Activated gamma-delta T cell treated with Interleukin-2 at 50 U/mL for 16 hours (primary cell): ENCODE results near the gene NEK2.
"Not testable (repeated sequence)": the region's sequence is repeated elsewhere in the genome, so short reads cannot be mapped to it uniquely, and the experiment has no call there.

Experiments
- DNase-seq: peaks from one replicate; pipeline ENCODE4 v3.0.0-alpha.2; 2020

The NEK2 gene

DNA sequence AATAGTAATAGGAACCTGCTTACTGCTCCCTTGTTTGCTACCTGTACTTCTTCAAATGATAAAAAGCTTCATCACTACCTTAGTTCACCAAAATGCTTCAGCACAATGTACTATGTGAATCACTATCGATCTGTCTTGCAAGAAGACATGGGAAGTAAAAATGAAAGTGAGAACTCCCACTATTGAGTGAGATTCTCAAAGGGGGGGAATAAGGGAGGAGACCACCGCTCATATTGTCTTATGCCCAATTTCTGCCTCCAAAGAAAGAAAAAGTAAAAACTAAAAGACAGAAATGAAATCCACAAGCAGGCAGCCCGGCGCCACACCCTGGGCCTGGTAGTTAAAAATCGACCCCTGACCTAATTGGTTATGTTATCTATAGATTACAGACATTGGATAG is 18.5 kb upstream of the NEK2 start:
- not testable (repeated sequence) for DNase-seq

DNA sequence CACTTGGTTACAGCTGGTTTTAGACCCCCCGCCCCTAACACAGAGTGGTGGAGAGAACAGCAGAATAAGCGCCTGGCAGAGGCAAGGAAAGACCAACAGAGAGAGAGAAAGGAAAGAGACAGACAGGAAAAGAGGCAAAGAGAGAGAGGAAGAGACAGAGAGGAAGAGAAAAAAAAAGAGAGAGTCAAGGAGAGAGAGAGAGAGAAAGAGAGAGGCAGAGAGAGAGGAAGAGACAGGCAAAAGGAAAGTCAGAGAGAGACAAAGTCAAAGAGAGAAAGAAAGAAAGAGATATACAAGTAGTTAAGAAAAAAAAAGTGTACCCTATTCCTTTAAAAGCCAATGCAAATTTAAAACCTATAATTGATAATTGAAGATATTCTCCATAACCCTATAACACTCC is 13.0 kb upstream of the NEK2 start:
- DNase-seq: no peak

DNA sequence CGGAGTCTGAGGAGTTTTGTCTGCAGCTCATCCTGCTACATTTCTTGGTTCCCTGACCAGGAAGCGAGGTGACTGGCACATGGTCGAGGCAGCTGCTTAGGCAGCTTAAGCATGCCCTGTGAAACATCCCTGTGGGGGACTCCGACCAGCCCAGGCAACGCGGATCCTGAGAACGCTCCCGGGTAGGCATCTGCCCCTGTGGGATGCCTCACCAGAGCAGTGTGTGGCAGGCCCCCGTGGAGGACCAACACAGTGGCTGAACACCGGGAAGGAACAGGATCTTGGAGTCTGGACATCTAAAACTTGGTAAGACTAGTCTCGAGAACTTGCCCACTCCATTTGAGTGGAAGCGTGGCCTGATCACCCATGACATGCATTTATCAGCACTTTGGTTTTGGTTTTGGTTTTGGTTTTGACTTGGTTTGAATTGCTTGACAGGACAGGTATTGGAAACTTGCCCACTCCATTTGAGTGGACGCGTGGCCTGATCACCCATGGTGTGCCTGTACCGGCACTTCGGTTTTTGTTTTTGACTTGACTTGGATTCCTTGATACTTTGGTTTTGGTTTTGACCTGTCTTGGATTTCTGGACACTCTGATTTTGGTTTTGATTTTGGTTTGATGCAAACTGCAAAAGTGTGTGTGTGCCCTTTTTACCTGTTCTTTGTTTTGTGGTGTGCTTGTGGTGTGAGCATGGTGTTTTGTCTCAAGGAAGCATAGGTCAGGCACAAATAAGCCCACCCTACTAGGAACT is 12.2 kb upstream of the NEK2 start:
- DNase-seq: no peak

DNA sequence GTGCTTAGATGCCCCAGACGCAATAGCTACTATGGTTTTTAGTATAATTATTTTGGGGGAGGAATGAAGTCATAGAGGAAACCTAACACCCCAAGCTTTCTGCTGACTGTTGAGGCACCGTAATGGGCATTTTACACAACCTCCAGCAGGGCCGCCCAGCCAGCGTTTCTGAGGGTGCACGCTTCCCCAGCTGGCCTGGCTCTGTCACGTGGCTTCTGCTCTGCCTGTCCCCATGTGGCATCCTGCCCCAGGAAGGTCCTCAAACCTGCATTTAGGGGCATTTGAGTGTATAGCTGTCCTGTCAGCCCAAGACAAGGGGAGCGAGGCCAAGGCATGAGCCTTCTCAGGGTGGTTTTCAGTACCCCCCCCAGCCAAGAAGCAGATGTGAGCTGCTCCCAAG is 10.4 kb upstream of the NEK2 start:
- no peak for DNase-seq

DNA sequence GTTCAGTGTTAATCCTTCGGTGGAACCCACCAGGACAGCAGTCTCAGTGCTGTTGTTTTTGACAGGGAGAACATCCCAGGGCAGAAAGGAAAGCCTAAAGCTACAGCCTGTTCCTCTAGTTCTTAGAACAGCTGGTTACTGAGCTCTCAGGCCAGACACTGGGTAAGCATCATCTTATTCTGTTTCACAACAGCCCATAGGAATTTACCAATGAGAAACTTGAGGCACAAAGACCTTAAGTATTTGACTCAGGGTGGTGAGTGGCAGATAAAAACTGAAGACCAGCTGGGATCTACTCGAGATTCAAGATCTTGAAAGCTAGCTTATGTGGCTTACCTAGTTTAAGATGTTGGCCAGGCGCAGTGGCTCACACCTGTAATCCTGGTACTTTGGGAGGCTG is 9.4 kb upstream of the NEK2 start:
- no peak for DNase-seq

DNA sequence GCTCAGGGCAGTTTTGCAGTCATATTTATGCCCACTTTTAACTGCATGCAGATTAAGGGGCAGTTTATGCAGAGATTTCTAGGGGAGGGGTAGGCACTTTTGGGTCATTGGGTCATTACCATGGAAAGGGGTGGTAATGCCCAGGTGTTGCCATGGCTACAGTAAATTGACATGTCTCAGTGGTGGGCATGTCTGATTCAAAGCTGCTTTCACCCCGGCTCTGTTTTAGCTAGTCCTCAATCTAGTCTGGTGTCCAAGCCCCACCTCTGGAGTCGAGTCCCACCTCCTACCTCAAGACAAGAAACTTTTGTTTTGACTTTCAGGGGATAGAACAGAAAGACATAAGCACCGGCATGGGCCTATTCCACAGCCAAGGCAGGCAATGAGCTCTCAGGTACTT is 8.9 kb upstream of the NEK2 start:
- no peak for DNase-seq

DNA sequence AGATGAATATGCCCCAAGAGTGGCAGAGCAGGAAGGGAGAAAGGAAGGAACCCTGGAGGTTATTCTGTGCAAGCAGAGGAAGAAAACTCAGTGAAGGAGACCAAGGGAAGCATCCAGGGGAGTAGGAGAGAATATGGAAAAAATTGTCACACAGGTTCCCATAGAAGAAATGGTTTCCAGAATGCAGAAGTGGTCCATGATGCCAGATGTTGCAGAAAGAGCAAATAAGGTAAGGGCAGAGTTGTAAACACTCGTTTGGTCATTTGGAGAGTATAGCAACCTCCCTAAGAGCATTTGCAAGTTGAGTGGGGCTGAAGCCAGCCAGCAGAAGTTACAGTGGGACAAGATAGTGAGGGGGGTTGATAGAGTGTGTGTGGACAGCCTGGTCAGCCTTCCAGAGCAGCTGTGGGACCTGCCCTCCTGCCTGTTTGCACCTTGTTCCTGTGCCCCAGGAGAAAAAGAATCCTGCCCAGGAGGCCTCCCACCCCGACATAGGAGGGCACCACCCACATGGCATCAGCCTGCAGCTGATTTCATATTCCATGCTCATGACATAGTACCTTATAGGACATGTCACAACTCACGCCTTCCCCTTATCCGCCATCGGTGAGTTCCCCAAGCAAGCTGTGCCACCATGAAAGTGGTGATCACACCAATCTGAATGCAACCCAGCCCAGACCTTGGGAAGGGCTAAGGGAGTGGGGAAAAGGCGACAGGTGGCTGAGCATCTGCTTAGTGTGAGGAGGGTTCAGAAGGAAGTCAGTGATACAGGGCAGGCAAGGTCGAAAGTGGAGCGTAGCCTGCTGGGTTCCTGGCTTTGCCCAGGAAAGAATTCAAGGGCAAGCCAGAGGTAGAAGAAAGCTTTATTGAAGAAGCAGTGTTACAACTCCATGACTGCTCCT is 8.2 kb upstream of the NEK2 start:
- DNase-seq: no peak

DNA sequence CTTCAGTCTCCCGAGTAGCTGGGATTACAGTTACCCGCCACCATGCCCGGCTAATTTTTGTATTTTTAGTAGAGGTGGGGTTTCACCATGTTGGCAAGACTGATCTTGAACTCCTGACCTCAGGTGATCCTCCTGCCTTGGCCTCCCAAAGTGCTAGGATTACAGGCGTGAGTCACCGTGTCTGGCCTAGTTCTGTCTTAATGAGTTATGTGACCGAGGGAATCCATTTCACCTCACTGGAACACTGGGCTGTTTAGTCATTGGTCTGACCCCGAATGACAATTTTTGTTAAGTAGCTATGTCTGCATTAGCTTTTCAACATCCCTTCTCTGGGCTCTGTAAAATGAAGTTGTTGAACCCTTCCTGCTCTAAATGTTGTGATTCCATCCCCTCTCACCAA is 6.8 kb upstream of the NEK2 start:
- DNase-seq: not testable (repeated sequence)

DNA sequence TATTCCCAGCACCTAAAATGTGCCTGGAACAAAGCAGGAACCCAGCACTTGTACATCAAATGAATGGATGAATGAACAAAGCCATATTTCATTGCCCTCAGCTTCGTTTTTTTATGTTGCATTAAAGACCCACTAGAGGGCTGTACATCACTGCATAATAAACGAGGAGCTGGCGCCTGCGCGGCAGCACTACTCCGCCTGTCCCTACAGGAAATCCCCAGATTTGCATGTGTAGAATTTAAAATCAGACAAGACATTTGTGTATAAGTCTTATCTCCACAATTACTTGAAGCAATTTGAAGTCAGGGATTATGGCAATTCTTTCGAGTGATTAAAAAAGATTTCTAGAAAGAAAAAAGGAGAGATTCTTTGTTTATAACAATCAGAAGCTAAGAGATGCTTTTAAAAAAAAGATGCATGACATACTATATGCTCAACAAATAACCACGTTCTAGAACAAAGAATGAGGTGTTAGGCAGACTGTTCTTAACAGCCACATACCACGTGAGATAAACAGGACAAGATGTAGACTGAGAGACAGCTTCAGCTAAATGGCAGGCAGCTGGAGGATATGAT is 5.4 kb upstream of the NEK2 start:
- DNase-seq: peak; percentile 70

DNA sequence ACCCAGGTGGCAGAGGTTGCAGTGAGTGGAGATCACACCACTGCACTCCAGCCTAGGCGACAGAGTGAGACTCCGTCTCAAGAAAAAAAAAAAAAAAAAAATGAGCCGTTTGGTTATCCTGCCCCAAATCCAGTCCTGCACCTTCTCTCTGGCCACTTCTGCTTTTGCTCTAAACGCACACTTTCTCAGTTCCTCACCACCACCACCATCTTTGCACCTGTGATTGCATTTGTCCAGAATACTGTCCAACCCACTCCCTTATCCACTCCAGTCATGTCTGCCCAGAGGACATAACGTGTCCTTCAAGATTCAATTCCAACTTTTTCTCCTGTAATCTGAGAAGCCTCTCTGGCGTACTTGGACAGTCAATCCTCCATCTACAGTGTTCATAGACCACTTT is 2.2 kb upstream of the NEK2 start:
- no peak for DNase-seq

DNA sequence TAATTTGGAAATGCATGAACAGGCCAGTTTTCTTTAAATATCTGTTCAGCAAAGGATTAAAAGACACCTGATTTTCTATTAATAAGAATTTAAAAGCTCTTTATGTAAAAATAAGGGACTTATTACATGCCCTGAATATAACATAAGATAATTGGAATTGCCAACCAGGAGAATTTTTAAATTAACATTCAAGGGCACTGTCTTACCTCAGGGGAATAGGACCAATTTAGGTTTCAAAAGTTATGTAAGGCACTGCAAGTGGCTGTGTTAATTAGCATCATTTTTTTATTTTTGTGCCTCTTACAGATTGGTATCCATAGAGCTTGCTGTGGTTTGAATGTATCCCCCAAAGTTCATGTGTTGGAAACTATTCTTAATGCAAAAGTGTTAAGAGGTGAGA is 1.3 kb upstream of the NEK2 start:
- no peak for DNase-seq

DNA sequence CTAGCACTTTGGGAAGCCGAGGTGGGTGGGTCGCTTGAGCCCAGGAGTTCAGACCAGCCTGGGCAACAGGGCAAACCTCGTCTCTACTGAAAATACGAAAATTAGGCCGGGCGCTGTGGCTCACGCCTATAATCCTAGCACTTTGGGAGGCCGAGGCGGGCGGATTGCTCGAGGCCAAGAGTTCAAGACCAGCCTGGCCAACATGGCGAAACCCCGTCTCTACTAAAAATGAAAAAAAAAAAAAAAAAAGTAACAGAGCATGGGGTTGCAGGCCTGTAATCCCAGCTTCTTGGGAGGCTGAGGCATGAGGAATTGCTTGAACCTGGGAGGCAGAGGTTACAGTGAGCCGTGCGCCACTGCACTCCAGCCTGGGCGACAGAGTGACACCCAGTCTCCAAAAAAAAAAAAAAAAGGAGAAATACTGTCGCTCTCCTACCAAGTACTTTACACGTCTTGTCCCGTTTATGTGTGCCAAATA is 724 bp upstream of the NEK2 start:
- no peak for DNase-seq

DNA sequence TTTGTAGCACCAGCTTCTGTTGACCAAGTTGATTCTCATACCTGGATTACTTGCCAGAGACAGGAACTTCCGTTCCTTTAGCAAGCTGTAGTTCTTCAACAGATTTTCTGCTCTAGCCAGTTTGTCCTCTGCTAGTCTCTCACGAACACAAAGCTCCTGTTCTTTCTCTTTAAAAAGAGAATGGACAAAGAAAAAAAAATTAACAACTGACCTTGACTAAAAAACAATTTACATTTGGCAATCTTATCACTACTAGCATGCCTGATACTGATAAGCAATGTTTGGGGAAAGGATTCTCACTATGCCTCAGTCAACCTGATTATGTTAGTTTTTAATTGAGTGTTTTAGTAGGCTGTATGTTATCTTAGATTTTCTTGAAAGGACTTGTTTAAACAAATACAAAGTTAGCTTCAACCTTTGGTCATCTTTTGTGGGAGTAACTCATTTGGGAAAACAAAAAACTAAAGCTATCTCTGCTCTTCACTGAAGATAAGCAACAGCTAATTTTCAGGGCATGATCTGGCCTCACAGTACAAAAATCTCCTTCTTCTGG is 8.3 kb downstream of the NEK2 start:
- DNase-seq: no peak

DNA sequence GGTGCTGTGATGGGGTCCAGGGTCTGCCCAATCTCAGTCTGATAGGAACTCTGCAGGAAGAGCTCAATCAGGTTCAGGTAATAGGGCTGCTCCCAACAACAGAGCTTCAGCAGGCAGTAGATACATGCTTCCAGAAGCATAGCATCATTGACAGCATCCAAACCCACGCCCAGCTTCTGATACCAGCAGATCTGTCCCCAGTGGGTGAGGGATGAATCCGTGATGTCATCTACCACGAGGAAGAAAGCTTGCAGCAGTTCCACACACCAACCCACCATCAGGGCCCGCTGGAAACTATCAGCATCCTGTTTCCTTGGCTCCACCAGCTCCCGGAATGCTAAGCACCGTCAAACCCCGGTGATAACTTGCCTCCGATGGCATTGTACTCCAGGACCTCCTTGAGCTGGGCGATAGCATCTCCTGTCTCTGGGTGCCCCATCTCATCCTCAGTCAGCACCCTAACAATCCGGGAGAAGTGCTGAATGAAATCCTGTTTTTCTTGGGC is 14.7 kb downstream of the NEK2 start:
- no peak for DNase-seq

DNA sequence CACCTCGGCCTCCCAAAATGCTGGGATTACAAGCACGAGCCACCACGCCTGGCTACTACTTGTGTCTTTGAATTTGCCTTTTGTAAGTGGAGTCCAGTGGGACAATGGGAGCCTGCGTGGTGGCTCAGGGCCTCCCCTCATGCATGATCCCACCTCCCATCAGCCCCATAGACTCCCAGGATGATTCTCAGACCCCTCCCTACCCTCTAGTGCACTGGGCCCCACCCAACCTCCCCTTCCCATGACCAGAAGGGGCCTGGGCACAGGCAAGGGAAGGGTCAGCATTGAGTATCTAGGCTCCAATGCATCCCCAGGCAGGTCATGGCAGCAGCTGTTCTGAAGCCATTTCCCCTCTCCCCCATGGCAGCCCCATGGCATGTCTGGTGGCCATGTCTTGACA is 18.7 kb downstream of the NEK2 start:
- DNase-seq: no peak

DNA sequence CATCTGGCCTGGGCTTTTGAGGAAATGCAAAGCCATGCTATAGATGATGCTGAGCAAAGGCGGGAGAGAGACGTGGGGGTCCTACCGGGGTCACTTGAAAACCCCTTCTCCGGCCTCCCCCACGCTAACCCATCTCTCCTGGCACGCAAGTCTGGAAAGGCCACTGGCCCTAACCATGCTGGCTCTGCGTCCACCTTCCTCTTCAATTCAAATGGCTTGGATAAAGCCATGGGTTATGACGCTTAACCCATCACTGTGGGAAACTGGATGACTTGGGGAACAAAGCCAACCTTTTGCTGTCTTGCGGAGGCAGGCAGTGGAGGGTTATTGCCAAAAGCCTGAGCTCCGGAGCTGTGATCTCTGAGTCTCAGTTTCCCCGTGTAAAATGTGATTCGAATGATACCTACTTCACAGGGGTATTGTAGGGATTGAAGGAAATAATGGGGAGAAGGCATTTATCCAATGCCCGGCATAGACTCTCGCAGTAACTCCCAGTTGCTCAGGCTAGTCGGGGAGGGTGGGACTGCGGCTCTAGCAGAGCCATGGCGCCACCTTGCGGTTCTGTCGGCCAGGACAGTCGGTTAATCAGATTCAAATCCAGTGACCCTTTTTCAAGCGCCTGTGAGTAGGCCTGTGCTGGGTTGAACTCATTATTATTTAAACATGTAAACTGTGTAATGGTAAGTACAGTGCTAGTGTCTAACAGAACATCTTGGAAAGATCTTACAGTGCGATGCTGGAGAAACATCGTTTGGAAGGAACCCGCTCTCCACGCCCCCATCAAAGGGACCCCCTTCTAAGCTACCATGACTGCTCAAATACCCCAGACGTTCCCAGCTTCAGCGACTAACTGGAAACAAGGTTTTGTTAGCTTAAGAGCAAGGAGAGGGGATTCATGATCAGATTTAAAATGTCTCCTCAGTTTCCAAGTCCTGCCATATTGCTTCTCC is 20.3 kb downstream of the NEK2 start:
- peak; percentile 77 for DNase-seq

DNA sequence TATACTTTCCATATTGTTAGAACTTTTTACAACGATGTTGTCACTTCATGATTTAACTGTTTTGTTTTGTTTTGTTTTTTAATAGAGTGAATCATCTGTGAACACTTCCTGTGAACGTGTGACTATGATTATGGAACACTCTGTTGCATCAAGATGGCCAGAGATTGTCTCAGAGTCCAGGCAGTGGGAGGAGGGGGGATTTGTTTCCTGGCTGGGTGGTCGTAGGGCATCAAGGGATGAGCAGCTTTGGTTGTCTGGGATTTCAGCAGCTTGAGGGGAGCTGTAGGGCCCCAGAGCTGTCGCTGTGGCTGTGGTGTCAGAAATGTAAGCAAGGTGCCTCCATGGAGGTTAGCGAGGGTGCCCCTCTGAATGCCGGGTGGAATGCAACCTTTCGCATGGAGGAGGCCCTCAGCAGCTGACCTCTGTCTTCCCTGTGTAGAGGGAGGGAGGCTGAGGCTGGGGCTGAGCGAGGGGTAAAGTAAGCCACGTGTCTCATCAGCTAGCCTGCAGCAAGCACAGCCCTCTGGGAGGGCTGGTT is 21.4 kb downstream of the NEK2 start:
- DNase-seq: no peak

DNA sequence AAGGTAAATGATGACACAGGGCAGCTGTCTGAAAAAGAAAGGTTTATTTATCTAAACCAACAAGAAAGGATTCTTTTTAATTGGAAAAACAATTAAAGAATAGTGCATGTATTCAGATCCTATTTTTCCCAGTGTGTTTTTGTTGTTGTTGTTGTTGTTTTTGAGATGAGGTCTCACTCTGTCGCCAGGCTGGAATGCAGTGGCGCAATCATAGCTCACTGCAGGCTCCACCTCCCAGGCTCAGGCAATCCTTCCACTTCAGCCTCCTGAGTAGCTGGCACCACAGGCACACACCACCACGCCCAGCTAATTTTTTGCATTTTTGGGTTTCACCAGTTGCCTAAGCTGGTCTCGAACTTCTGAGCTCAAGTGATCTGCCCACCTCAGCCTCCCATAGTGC is 22.1 kb downstream of the NEK2 start:
- DNase-seq: no peak

DNA sequence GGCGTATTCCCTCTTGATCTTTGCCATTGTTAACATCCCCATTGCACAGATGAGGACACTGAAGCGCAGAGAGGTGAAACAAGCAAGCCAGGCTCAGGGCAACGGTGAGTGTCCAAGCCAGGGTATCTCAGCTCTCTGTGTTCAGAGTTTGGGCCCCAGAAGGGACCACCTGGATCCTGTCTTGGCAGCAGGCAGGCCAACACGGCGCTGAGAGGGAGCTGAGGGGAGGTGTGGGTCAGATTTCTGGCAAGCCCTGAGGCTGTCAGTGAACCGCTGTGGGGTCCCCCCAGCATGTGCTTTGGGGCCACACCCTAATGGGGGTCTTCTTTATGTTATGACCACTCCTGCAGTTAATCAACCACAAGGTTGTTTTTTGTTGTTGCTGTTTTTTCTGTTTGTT is 23.1 kb downstream of the NEK2 start:
- no peak for DNase-seq

DNA sequence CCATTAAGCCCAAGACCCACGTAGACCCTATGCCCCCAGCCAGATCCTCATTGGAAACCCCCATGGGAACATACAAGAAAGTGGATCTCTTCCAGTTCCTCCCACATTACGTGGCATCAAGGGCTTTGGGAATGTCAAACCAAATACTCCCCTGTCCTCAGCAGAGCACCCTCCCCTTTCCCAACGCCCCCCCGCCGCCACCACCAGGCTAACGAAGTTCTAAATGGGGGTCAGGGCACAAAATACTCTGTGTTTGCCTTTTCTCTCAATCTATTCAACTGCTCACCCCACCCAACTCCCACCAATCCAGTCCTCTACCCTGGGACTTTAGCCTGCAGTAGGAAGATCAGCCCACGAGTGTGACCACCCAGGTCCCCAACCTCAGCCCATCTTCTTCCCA is 24.5 kb downstream of the NEK2 start:
- DNase-seq: no peak

DNA sequence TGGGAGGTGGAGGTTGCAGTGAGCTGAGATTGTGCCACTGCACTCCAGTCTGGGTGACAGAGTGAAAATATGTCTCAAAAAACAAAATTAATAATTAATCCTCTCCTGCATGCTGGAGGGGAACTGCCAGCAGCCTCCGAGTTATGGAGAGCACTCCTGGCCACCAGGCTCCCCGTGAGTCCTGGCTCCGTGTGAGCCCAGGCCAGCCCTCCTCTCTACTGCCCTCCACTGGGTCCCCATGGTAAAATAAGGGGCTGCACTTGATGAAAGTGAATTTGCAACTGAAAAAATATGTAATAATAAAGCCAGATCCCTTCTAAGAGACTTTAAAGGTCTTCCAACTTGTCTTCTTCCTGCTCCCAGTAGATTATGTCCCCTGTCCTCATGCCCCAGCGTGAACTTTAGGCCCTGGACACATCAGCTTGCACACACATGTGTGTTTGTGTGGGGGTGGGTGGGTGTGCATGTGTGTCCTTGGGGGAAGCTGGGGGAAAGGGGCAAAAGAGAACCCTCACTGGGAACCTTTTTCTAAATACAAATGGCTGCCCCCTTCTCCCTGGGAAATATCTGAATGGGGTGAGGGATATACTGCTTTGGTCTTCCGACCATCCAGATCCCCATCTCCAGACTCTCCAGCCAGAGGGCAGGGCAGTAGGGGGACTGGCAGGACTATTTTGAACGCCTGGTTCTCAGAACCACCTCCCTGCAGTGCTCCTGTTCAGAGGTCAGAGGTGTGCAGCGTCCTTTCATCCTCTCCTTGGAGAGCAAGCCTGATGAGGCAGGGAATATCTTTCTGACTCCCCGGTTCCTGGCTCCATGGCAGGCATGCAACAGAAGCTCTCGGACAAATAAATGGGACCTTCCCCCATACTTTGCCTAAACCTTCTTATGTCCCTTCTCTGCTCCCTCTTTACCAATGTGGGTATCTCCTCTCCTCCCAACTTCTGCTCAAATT is 26.2 kb downstream of the NEK2 start:
- no peak for DNase-seq
